HEK293 (cell line): ENCODE results near the gene DCPS.

Experiments
- AEBP2 ChIP-seq: fragments of 450-650 bp; formaldehyde crosslinking; IDR thresholded peaks from 2 replicates; pipeline ENCODE4 v1.5.1; 2016; ENCODE audit warnings: missing biosample characterization, missing genetic modification characterization, borderline replicate concordance
- EGR2 ChIP-seq: fragments of 450-650 bp; formaldehyde crosslinking; IDR thresholded peaks from 2 replicates; pipeline ENCODE4 v1.5.1; 2016; ENCODE audit warnings: low read depth, missing biosample characterization, missing genetic modification characterization
- GLI2 ChIP-seq: fragments of 450-650 bp; formaldehyde crosslinking; IDR thresholded peaks from 2 replicates; pipeline ENCODE4; 2017; ENCODE audit warnings: missing biosample characterization, missing genetic modification characterization, low read depth, borderline replicate concordance
- GLIS2 ChIP-seq: fragments of 450-650 bp; formaldehyde crosslinking; IDR thresholded peaks from 2 replicates; pipeline ENCODE4 v1.5.1; 2016; ENCODE audit warnings: missing biosample characterization, missing genetic modification characterization
- KLF1 ChIP-seq: fragments of 450-650 bp; formaldehyde crosslinking; IDR thresholded peaks from 2 replicates; pipeline ENCODE4 v1.5.1; 2016; ENCODE audit warnings: missing biosample characterization, missing genetic modification characterization
- KLF17 ChIP-seq: fragments of 450-650 bp; formaldehyde crosslinking; IDR thresholded peaks from 2 replicates; pipeline ENCODE4 v1.5.1; 2016; ENCODE audit warnings: missing biosample characterization, missing genetic modification characterization
- PBX3 ChIP-seq: sonication (generic); formaldehyde crosslinking; IDR thresholded peaks from 2 replicates; pipeline ENCODE4 v1.8.1; 2022; ENCODE audit warnings: mild to moderate bottlenecking, moderate library complexity, missing genetic modification reagents
- SALL2 ChIP-seq: fragments of 450-650 bp; formaldehyde crosslinking; IDR thresholded peaks from 2 replicates; pipeline ENCODE4 v1.5.0; 2017; ENCODE audit warnings: missing biosample characterization, mild to moderate bottlenecking, missing genetic modification characterization, borderline replicate concordance
- SCRT1 ChIP-seq: fragments of 450-650 bp; formaldehyde crosslinking; IDR thresholded peaks from 2 replicates; pipeline ENCODE4 v1.5.1; 2016; ENCODE audit warnings: missing biosample characterization, missing genetic modification characterization, borderline replicate concordance
- SCRT2 ChIP-seq: fragments of 450-650 bp; formaldehyde crosslinking; IDR thresholded peaks from 2 replicates; pipeline ENCODE4 v1.5.1; 2016; ENCODE audit warnings: missing biosample characterization, missing genetic modification characterization
- SP3 ChIP-seq: fragments of 450-650 bp; formaldehyde crosslinking; IDR thresholded peaks from 2 replicates; pipeline ENCODE4 v1.5.1; 2016; ENCODE audit warnings: missing biosample characterization, missing genetic modification characterization
- ZBTB6 ChIP-seq: fragments of 450-650 bp; formaldehyde crosslinking; IDR thresholded peaks from 2 replicates; pipeline ENCODE4 v1.5.1; 2017; ENCODE audit warnings: missing biosample characterization, missing genetic modification characterization
- ZBTB7A ChIP-seq: fragments of 450-650 bp; formaldehyde crosslinking; IDR thresholded peaks from 2 replicates; pipeline ENCODE4 v1.5.1; 2016; ENCODE audit warnings: low read depth, missing biosample characterization, missing genetic modification characterization
- ZIC2 ChIP-seq: fragments of 450-650 bp; formaldehyde crosslinking; IDR thresholded peaks from 2 replicates; pipeline ENCODE4 v1.5.1; 2016; ENCODE audit warnings: missing biosample characterization, missing genetic modification characterization
- ZNF114 ChIP-seq: fragments of 450-650 bp; formaldehyde crosslinking; IDR thresholded peaks from 2 replicates; pipeline ENCODE4 v1.5.0; 2017; ENCODE audit warnings: missing biosample characterization, missing genetic modification characterization
- ZNF140 ChIP-seq: fragments of 450-650 bp; formaldehyde crosslinking; IDR thresholded peaks from 2 replicates; pipeline ENCODE4 v1.5.1; 2016; ENCODE audit warnings: missing biosample characterization, missing genetic modification characterization
- ZNF248 ChIP-seq: fragments of 450-650 bp; formaldehyde crosslinking; IDR thresholded peaks from 2 replicates; pipeline ENCODE4 v1.5.1; 2017; ENCODE audit warnings: missing biosample characterization, missing genetic modification characterization
- ZNF280D ChIP-seq: fragments of 450-650 bp; formaldehyde crosslinking; IDR thresholded peaks from 2 replicates; pipeline ENCODE4 v1.5.1; 2016; ENCODE audit warnings: missing biosample characterization, missing genetic modification characterization
- ZNF341 ChIP-seq: fragments of 450-650 bp; formaldehyde crosslinking; IDR thresholded peaks from 2 replicates; pipeline ENCODE4; 2016; ENCODE audit warnings: low read depth, missing biosample characterization, missing genetic modification characterization
- ZNF423 ChIP-seq: fragments of 450-650 bp; formaldehyde crosslinking; IDR thresholded peaks from 2 replicates; pipeline ENCODE4 v1.5.1; 2016; ENCODE audit warnings: missing biosample characterization, missing genetic modification characterization
- ZNF501 ChIP-seq: fragments of 450-650 bp; formaldehyde crosslinking; IDR thresholded peaks from 2 replicates; pipeline ENCODE4 v1.5.1; 2016; ENCODE audit warnings: missing biosample characterization, missing genetic modification characterization
- ZNF560 ChIP-seq: fragments of 450-650 bp; formaldehyde crosslinking; IDR thresholded peaks from 2 replicates; pipeline ENCODE4 v1.5.1; 2017; ENCODE audit warnings: missing biosample characterization, missing genetic modification characterization, borderline replicate concordance
- ZNF580 ChIP-seq: fragments of 450-650 bp; formaldehyde crosslinking; IDR thresholded peaks from 2 replicates; pipeline ENCODE4 v1.5.1; 2016; ENCODE audit warnings: missing biosample characterization, missing genetic modification characterization
- ZNF621 ChIP-seq: fragments of 450-650 bp; formaldehyde crosslinking; IDR thresholded peaks from 2 replicates; pipeline ENCODE4 v1.5.1; 2017; ENCODE audit warnings: missing biosample characterization, missing genetic modification characterization
- ZNF624 ChIP-seq: fragments of 450-650 bp; formaldehyde crosslinking; IDR thresholded peaks from 2 replicates; pipeline ENCODE4 v1.5.1; 2017; ENCODE audit warnings: missing biosample characterization, missing genetic modification characterization
- ZNF664 ChIP-seq: fragments of 450-650 bp; formaldehyde crosslinking; IDR thresholded peaks from 2 replicates; pipeline ENCODE4 v1.5.1; 2016; ENCODE audit warnings: missing biosample characterization, missing genetic modification characterization
- ZNF704 ChIP-seq: fragments of 450-650 bp; formaldehyde crosslinking; IDR thresholded peaks from 2 replicates; pipeline ENCODE4 v1.5.1; 2016; ENCODE audit warnings: missing biosample characterization, missing genetic modification characterization
- ZNF76 ChIP-seq: fragments of 450-650 bp; formaldehyde crosslinking; IDR thresholded peaks from 2 replicates; pipeline ENCODE4; 2016; ENCODE audit warnings: low read depth, missing biosample characterization, missing genetic modification characterization, borderline replicate concordance
- ZNF837 ChIP-seq: fragments of 450-650 bp; formaldehyde crosslinking; IDR thresholded peaks from 2 replicates; pipeline ENCODE4 v1.5.1; 2016; ENCODE audit warnings: missing biosample characterization, missing genetic modification characterization
- ZSCAN30 ChIP-seq: fragments of 450-650 bp; IDR thresholded peaks from 2 replicates; pipeline ENCODE4 v1.5.1; 2018; ENCODE audit warnings: missing biosample characterization, mild to moderate bottlenecking, missing genetic modification characterization, moderate library complexity

Gene DCPS

GRCh38 chr11:126268708-126269579 lies 34.9 kb upstream of the DCPS start, which contains the start of the genes FOXRED1 and SRPRA (continued):
- TF ChIP-seq GLIS2 (tag by site-specific recombination), result peak; percentile 97
- TF ChIP-seq ZNF664 (tag by site-specific recombination), result no peak
- 0 out of 2 replicates have a peak, but pooled peaks have one; percentile 31 for TF ChIP-seq ZBTB7A (tag by site-specific recombination)
- TF ChIP-seq ZNF560, result no peak
- no peak for TF ChIP-seq KLF17 (tag by site-specific recombination)
- no peak for TF ChIP-seq ZNF248 (tag by site-specific recombination)
- peak; percentile 66; the same call in 1 of the 2 replicates for TF ChIP-seq ZNF704 (tag by site-specific recombination)
- TF ChIP-seq SCRT1, result no peak
- TF ChIP-seq ZNF621 (tag by site-specific recombination), result no peak
- 0 out of 2 replicates have a peak, but pooled peaks have one; percentile 72 for TF ChIP-seq ZNF423 (tag by site-specific recombination)
- TF ChIP-seq ZNF280D (tag by site-specific recombination), result no peak
- no peak for TF ChIP-seq ZNF624 (tag by site-specific recombination)
- peak; percentile 25; the same call in 1 of the 2 replicates for TF ChIP-seq ZSCAN30
- TF ChIP-seq ZNF837 (tag by site-specific recombination), result no peak
- TF ChIP-seq ZNF140 (tag by site-specific recombination), result no peak
- TF ChIP-seq ZIC2 (tag by site-specific recombination), result peak; percentile 60
- peak; percentile 87 for TF ChIP-seq SP3 (tag by site-specific recombination)
- no peak for TF ChIP-seq ZNF114 (tag by site-specific recombination)
- TF ChIP-seq KLF1 (tag by site-specific recombination), result peak; percentile 72; the same call in 1 of the 2 replicates
- TF ChIP-seq SCRT2, result no peak
- no peak for TF ChIP-seq SALL2 (tag by site-specific recombination)
- TF ChIP-seq AEBP2, result no peak
- TF ChIP-seq ZNF341, result peak; percentile 53
- peak; percentile 74; the same call in 1 of the 2 replicates for TF ChIP-seq ZNF76 (tag by site-specific recombination)
- TF ChIP-seq ZBTB6 (tag by site-specific recombination), result no peak
- TF ChIP-seq GLI2 (tag by site-specific recombination), result no peak
- TF ChIP-seq EGR2 (tag by site-specific recombination), result no peak; the same call in 1 of the 2 replicates
- no peak; the same call in 1 of the 2 replicates for TF ChIP-seq PBX3
- TF ChIP-seq ZNF580, result 0 out of 2 replicates have a peak, but pooled peaks have one; percentile 22
- TF ChIP-seq ZNF501 (tag by site-specific recombination), result peak; percentile 40; the same call in 1 of the 2 replicates
